Colonic mucosa (tissue), 4 donors: Measurements from ENCODE around the gene ZNF341. TPM values are rescaled to one million over a fixed set of nuclear protein-coding genes. Genes with fewer than 3 reads are reported as not detected.

Experiments used
- DNase-seq: peaks from one replicate; pipeline ENCODE4 v3.0.0-alpha.2; 2020
- H3K27ac ChIP-seq: fragments of 200-600 bp; one replicate; pipeline ENCODE4 v1.8.0; 2021
- H3K27me3 ChIP-seq: fragments of 200-600 bp; one replicate; pipeline ENCODE4 v1.8.0; 2021
- H3K36me3 ChIP-seq: fragments of 200-600 bp; one replicate; pipeline ENCODE4 v1.8.0; 2021
- H3K4me1 ChIP-seq: fragments of 200-600 bp; one replicate; pipeline ENCODE4 v1.8.0; 2021; ENCODE audit warnings: mild to moderate bottlenecking
- H3K4me3 ChIP-seq: fragments of 200-600 bp; one replicate; pipeline ENCODE4 v1.8.0; 2021
- H3K9ac ChIP-seq, 2 donors: one replicate each; pipeline ENCODE4 v1.7.0; 2013; ENCODE audit warnings: control low read depth in 2 of 2, low read depth in 2 of 2, low read length in 2 of 2
- H3K9me3 ChIP-seq: fragments of 200-600 bp; one replicate; pipeline ENCODE4 v1.8.0; 2021
- intact Hi-C: fragments of 100-400 bp; cut with DNase I; formaldehyde crosslinking; loops from one replicate; pipeline ENCODE4 v1.14.1; 2022
- total RNA-seq, 2 donors: library from RNA; stranded (reverse); fragmentation: NEBNext Ultra II Directional in 1 of 2; extraction: Animal tissue kit (Norgen Biotek cat#: 25700) in 1 of 2; gene quantifications; one replicate each; pipeline ENCODE4 v1.2.1, GENCODE V29; 2021
- TF ChIP-seq, protein P1 (sequence below): fragments of 200-600 bp; IDR thresholded peaks from one replicate; pipeline ENCODE4 v1.8.0; 2022; ENCODE audit warnings: antibody characterized with exemption, mild to moderate bottlenecking
- donor health status: healthy.
- donor health status: DM: no; HTN: no; CAD: no.
- donor health status: DM: no; HTN: no; CAD: no.

ZNF341 gene
- total RNA-seq, 2 donors from 2014 or later, result 2.7 to 6.1 TPM

DNA sequence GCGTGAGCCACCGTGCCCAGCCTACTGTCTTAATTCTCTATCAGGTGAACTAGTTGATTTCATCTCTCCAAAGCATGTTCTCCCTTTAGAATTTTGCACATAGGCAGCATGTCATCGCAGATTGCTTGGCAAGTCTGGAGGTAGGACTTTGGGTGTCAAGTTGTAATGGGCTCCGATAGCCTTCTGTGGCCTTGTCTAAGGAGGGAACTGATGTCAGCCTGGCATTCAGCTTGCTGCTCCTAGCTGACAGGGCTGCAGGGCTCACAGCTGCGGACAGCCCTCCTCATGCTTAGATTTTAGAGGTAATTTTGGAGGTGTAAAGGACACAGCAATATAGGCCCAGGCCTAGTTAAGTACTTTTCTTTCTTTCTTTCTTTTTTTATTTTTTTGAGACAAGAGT is 90.6 kb downstream of the ZNF341 start:
- Histone ChIP-seq H3K4me3 (no peak overlapping the region), H3K9ac (no peak overlapping the region), H3K27me3 (no peaks in the 10 kb centered on the region), H3K9me3 (no peaks in the 10 kb centered on the region), H3K4me1 (peaks cover 30% of the 10 kb centered on the region), H3K27ac (no peak overlapping the region), H3K36me3 (no peaks in the 10 kb centered on the region)
- no peak for DNase-seq
- intact Hi-C loops, result no loop called here
- TF ChIP-seq, protein P1, sequence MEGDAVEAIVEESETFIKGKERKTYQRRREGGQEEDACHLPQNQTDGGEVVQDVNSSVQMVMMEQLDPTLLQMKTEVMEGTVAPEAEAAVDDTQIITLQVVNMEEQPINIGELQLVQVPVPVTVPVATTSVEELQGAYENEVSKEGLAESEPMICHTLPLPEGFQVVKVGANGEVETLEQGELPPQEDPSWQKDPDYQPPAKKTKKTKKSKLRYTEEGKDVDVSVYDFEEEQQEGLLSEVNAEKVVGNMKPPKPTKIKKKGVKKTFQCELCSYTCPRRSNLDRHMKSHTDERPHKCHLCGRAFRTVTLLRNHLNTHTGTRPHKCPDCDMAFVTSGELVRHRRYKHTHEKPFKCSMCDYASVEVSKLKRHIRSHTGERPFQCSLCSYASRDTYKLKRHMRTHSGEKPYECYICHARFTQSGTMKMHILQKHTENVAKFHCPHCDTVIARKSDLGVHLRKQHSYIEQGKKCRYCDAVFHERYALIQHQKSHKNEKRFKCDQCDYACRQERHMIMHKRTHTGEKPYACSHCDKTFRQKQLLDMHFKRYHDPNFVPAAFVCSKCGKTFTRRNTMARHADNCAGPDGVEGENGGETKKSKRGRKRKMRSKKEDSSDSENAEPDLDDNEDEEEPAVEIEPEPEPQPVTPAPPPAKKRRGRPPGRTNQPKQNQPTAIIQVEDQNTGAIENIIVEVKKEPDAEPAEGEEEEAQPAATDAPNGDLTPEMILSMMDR, result no peak

DNA sequence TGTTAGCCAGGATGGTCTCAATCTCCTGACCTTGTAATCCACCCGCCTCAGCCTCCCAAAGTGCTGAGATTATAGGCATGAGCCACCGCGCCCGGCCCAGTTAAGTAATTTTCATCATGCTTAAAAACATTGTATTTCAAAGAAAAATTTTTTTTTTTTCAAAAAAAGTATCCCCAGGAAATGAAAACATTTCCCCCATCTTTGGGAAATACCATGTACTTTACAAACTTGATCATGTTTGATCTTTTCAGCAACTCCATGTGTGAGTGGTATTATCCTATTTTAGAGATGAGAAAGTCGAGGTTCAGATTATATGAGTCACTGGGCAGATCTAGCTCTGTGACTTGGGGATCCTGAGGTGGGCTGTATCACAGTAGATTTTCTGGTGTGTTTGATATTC is 91.2 kb downstream of the ZNF341 start:
- peaks cover 32% of the 10 kb centered on the region for H3K4me1 ChIP-seq
- no peaks in the 10 kb centered on the region for H3K27me3 ChIP-seq

DNA sequence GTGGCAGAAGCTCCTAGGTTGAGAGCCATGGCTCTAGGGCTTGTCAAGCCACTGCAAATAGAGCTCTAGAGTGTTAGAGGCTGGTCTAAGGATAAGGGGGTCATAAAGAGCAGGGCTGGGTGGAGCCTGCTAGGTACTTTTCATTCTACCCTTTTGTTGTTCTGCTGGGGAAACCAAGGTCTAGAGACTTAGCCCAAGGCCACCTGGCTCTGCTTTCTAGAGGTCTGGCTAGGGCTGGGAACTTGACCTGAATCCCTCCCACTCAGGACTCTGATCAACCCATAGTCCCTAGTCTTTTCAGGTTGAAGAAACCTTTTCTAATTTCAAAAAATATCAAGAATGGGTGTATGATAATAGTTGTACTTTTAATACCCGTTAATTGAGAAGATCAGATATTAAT is 93.1 kb downstream of the ZNF341 start:
- Histone ChIP-seq H3K4me1 (peaks cover 34% of the 10 kb centered on the region), H3K27ac (peak overlapping the region; percentile 31), H3K9ac (no peak overlapping the region), H3K4me3 (no peak overlapping the region), H3K36me3 (no peaks in the 10 kb centered on the region), H3K27me3 (no peaks in the 10 kb centered on the region), H3K9me3 (no peaks in the 10 kb centered on the region)
- intact Hi-C loops, result no loop called here
- TF ChIP-seq, protein P1, result no peak
- no peak for DNase-seq

More for the DNA sequence above, 91.2 kb downstream of the ZNF341 start:
- TF ChIP-seq, protein P1, result no peak
- intact Hi-C loops, result no loop called here
- no peak overlapping the region for H3K4me3 ChIP-seq
- H3K9me3 ChIP-seq, result no peaks in the 10 kb centered on the region
- H3K9ac ChIP-seq, result no peak overlapping the region
- no peak overlapping the region for H3K27ac ChIP-seq
- no peak for DNase-seq
- no peaks in the 10 kb centered on the region for H3K36me3 ChIP-seq

DNA sequence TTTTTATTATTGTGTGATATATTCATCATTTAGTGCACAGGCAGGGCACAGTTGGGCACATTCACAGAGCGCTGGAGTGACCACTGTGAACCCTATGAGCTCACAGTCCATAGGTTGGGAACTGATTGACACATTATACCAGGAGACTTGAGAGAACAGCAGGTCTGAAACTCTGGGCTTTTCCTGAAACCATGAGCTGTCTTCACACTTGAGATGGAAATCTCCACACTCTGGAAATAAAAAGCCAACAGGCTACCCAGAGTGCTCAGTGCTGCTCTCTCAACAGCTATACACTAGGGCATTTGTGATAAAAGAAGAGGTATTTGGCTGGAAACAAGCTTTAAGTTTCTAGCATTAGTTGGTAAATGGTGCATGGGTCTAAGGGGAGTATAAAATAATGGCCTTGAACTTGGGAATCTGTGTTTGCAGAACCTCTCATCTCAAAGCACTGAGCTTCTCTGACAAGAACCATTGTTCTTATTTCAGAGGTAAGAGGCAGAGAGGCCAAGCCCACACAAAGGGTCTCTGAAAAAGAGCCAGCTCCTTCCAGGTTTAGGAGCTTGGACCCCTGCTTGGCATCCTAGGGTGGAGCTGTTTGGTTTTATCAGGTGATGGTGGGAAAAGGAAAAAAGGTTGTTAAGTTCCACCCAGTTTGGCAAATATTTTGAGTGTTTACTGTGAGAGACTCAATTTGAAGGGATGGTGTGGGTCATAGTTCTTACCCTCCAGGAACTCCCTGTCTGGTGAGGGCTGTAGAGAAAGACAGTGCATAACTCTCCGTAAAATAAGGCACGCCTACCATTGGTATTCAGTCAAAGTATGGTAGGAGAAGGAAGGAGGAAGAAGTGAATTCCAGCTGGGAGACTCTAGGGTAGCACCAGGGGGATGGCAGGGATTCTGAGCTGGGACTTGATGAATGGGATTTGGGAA is 93.8 kb downstream of the ZNF341 start:
- Histone ChIP-seq H3K9me3 (no peaks in the 10 kb centered on the region), H3K27ac (peak overlapping the region; percentile 31), H3K27me3 (no peaks in the 10 kb centered on the region), H3K4me1 (peaks cover 39% of the 10 kb centered on the region), H3K4me3 (no peak overlapping the region), H3K9ac (peak overlapping the region in 1 of 2 donors; percentile 28), H3K36me3 (no peaks in the 10 kb centered on the region)
- TF ChIP-seq, protein P1, result no peak
- peak; percentile 43 for DNase-seq
- intact Hi-C loops, result no loop called here

DNA sequence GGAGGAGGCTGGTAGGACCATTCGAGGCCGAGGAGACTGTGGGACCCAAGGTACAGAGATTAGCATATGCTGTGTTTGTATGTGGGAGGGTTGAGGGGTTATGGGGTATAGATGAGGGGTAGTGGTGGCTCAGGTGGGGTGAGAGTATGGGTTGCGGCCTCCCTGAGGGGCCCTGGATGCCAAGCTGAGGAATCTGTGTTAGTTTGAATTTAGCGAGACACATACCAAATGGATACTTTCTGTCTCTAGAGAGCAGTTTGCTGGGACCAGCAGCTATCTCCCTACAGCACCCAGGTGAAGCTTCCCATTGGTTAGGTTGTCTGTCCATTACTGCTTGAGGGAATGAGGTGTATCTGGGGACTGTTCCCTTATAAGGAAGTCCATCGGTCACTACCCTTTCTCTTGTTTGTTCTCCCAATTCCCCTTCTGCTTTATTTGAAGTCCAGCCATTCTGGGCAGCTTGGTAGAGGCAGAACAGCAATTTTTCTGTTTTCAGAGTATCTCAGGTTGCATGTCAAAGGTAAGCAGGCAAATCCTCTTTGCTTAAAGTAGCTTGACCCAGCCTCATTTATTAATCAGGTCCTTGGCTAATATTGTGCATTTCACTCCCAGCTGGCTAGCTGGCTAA is 94.6 kb downstream of the ZNF341 start:
- DNase-seq, result no peak
- no peak overlapping the region for H3K4me3 ChIP-seq
- H3K4me1 ChIP-seq, result peaks cover 47% of the 10 kb centered on the region
- H3K27me3 ChIP-seq, result no peaks in the 10 kb centered on the region
- TF ChIP-seq, protein P1, result no peak
- H3K9ac ChIP-seq, result peak overlapping the region in 1 of 2 donors; percentile 28
- H3K9me3 ChIP-seq, result no peaks in the 10 kb centered on the region
- intact Hi-C loops, result no loop called here
- peak overlapping the region; percentile 31 for H3K27ac ChIP-seq
- no peaks in the 10 kb centered on the region for H3K36me3 ChIP-seq
